ENCODE data around the gene PCDHGA8. TPM values are rescaled to one million over a fixed set of nuclear protein-coding genes. Genes with fewer than 3 reads are reported as not detected.

The PCDHGA8 gene
- total RNA-seq, 1 experiment from 2014 or later = not detected

DNA sequence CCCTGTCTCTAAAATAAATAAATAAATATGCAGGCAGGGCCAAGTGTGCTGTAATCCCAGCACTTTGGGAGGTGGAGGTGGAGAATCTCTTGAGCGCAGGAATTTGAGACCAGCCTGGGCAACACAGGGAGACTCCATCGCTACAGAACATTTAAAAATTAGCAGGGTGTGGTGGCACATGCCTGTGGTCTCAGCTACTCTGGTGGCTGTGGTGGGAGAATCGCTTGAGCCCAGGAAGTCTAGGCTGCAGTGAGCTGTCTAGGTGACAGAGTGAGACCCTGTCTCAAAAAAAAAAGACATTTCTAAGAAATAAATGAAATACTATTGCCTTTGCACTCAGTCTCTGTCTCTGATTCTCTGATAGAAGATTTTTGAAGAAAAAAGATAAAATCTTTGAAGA, 19.1 kb downstream of the PCDHGA8 start:
- TF ChIP-seq, protein P1, sequence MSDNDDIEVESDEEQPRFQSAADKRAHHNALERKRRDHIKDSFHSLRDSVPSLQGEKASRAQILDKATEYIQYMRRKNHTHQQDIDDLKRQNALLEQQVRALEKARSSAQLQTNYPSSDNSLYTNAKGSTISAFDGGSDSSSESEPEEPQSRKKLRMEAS (IDR thresholded peaks at IDR 0.05) = no peak
- TF ChIP-seq POLR2A (IDR thresholded peaks at IDR 0.05; ENCODE audit: borderline replicate concordance, extremely low read depth, insufficient read depth, insufficient read length) (no peak), SP1 (IDR thresholded peaks at IDR 0.05; ENCODE audit: low read depth) (no peak), FOSL1 (IDR thresholded peaks at IDR 0.05; ENCODE audit: low read depth) (no peak), CEBPB (IDR thresholded peaks at IDR 0.05; ENCODE audit: low read depth) (no peak), ZFX (IDR thresholded peaks at IDR 0.05) (no peak), JUND (IDR thresholded peaks at IDR 0.05) (no peak), SIN3A (IDR thresholded peaks at IDR 0.05; ENCODE audit: low read depth) (no peak), RAD21 (IDR thresholded peaks at IDR 0.05; ENCODE audit: low read depth) (no peak), TCF7L2 (IDR thresholded peaks at IDR 0.05; ENCODE audit: borderline replicate concordance, extremely low read depth, insufficient read depth, insufficient read length) (no peak), ZNF274 (IDR thresholded peaks at IDR 0.05; ENCODE audit: low read depth, low read length) (no peak), EZH2 (IDR thresholded peaks at IDR 0.05) (no peak), POLR2AphosphoS5 (IDR thresholded peaks at IDR 0.05; ENCODE audit: low read depth, low read length) (no peak)
- TF ChIP-seq, protein P2, sequence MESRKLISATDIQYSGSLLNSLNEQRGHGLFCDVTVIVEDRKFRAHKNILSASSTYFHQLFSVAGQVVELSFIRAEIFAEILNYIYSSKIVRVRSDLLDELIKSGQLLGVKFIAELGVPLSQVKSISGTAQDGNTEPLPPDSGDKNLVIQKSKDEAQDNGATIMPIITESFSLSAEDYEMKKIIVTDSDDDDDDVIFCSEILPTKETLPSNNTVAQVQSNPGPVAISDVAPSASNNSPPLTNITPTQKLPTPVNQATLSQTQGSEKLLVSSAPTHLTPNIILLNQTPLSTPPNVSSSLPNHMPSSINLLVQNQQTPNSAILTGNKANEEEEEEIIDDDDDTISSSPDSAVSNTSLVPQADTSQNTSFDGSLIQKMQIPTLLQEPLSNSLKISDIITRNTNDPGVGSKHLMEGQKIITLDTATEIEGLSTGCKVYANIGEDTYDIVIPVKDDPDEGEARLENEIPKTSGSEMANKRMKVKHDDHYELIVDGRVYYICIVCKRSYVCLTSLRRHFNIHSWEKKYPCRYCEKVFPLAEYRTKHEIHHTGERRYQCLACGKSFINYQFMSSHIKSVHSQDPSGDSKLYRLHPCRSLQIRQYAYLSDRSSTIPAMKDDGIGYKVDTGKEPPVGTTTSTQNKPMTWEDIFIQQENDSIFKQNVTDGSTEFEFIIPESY (IDR thresholded peaks at IDR 0.05; ENCODE audit: extremely low read depth, insufficient replicate concordance, low read length) = no peak
- TF ChIP-seq, protein P3, sequence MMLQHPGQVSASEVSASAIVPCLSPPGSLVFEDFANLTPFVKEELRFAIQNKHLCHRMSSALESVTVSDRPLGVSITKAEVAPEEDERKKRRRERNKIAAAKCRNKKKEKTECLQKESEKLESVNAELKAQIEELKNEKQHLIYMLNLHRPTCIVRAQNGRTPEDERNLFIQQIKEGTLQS (IDR thresholded peaks at IDR 0.05) = no peak
- TF ChIP-seq, protein P4, sequence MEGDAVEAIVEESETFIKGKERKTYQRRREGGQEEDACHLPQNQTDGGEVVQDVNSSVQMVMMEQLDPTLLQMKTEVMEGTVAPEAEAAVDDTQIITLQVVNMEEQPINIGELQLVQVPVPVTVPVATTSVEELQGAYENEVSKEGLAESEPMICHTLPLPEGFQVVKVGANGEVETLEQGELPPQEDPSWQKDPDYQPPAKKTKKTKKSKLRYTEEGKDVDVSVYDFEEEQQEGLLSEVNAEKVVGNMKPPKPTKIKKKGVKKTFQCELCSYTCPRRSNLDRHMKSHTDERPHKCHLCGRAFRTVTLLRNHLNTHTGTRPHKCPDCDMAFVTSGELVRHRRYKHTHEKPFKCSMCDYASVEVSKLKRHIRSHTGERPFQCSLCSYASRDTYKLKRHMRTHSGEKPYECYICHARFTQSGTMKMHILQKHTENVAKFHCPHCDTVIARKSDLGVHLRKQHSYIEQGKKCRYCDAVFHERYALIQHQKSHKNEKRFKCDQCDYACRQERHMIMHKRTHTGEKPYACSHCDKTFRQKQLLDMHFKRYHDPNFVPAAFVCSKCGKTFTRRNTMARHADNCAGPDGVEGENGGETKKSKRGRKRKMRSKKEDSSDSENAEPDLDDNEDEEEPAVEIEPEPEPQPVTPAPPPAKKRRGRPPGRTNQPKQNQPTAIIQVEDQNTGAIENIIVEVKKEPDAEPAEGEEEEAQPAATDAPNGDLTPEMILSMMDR (IDR thresholded peaks at IDR 0.05 in 2 of 3, conservative IDR thresholded peaks at IDR 0.05 in 1 of 3; ENCODE audit: borderline replicate concordance in 1 of 3, insufficient read depth in 1 of 3, low read depth in 2 of 3, low read length in 2 of 3) = no peak
- TF ChIP-seq, protein P5, sequence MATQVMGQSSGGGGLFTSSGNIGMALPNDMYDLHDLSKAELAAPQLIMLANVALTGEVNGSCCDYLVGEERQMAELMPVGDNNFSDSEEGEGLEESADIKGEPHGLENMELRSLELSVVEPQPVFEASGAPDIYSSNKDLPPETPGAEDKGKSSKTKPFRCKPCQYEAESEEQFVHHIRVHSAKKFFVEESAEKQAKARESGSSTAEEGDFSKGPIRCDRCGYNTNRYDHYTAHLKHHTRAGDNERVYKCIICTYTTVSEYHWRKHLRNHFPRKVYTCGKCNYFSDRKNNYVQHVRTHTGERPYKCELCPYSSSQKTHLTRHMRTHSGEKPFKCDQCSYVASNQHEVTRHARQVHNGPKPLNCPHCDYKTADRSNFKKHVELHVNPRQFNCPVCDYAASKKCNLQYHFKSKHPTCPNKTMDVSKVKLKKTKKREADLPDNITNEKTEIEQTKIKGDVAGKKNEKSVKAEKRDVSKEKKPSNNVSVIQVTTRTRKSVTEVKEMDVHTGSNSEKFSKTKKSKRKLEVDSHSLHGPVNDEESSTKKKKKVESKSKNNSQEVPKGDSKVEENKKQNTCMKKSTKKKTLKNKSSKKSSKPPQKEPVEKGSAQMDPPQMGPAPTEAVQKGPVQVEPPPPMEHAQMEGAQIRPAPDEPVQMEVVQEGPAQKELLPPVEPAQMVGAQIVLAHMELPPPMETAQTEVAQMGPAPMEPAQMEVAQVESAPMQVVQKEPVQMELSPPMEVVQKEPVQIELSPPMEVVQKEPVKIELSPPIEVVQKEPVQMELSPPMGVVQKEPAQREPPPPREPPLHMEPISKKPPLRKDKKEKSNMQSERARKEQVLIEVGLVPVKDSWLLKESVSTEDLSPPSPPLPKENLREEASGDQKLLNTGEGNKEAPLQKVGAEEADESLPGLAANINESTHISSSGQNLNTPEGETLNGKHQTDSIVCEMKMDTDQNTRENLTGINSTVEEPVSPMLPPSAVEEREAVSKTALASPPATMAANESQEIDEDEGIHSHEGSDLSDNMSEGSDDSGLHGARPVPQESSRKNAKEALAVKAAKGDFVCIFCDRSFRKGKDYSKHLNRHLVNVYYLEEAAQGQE (IDR thresholded peaks at IDR 0.05; ENCODE audit: low read depth) = no peak
- Histone ChIP-seq H3K27ac (ENCODE audit: low read depth, low read length) (no peak overlapping the region), H3K27me3 (ENCODE audit: insufficient read depth, low read length) (no peaks in the 10 kb centered on the region), H3K4me3 (replicated peaks in 1 of 2; ENCODE audit: low read depth in 1 of 2, low read length in 2 of 2) (no peak overlapping the region), H3K36me3 (ENCODE audit: control insufficient read depth in 1 of 2, insufficient read depth in 2 of 2, low read length in 2 of 2) (no peaks in the 10 kb centered on the region), H3K4me2 (ENCODE audit: low read length) (no peak overlapping the region), H4K20me1 (ENCODE audit: insufficient read depth) (no peaks in the 10 kb centered on the region), H3K9ac (ENCODE audit: low read length) (no peak overlapping the region), H3K9me3 (ENCODE audit: control insufficient read depth in 1 of 2, insufficient read depth in 1 of 2, low read depth in 1 of 2, low read length in 2 of 2) (no peaks in the 10 kb centered on the region; a peak in 1 of 4 replicates), H3K4me1 (ENCODE audit: control insufficient read depth in 1 of 2, insufficient read depth in 2 of 2, low read length in 2 of 2) (peaks cover 2 to 5% of the 10 kb centered on the region in 2 experiments; a peak in 1 of 4 replicates), H3K9me2 (ENCODE audit: insufficient read depth) (no peaks in the 10 kb centered on the region), H3K79me2 (ENCODE audit: insufficient read depth, low read length) (no peaks in the 10 kb centered on the region), H2AFZ (ENCODE audit: low read depth, low read length, poor library complexity, severe bottlenecking) (no peak overlapping the region)
- ChIA-PET CTCF (interaction anchor here (3.4 kb wide), 1 partner anchor 152 kb away, joined by 73 read pairs; no protein-coding TSS in a partner anchor), RAD21 (ENCODE audit: low non-redundant PET in 1 of 2, low total read pairs in 2 of 2, uncharacterized antibody in 2 of 2, unreplicated experiment in 2 of 2) (no interaction called here), POLR2A (no interaction called here)
- BruUV-seq (replicated peaks) = no TSS peak
- DNase-seq (ENCODE audit: low read depth, low spot score) = no peak
- no peak for ATAC-seq
- intact Hi-C loops (cut with micrococcal nuclease) = no loop called here

Measured in HCT116 (cell line).